Neural cell (in vitro differentiated cells): ENCODE measurements around the gene MBNL3.

Experiments used
- CTCF ChIP-seq: fragments of 450-650 bp; IDR thresholded peaks from 2 replicates; pipeline ENCODE4 v1.5.1; 2014; ENCODE audit warnings: antibody characterized with exemption, mild to moderate bottlenecking, moderate library complexity; ENCODE audit not compliant: poor library complexity, severe bottlenecking
- EZH2 ChIP-seq: fragments of 200-600, 300-800 bp; shearing (Covaris generic), sonication (generic); IDR thresholded peaks from 2 replicates; pipeline ENCODE4 v1.6.1; 2014; ENCODE audit warnings: antibody characterized with exemption, low read length, borderline replicate concordance, mild to moderate bottlenecking; ENCODE audit not compliant: insufficient read depth, poor library complexity, severe bottlenecking
- RAD21 ChIP-seq: fragments of 450-650 bp; conservative IDR thresholded peaks from 2 replicates; pipeline ENCODE4 v1.6.1; 2014; ENCODE audit warnings: antibody characterized with exemption, mild to moderate bottlenecking, moderate library complexity
- SMC3 ChIP-seq: fragments of 450-650 bp; conservative IDR thresholded peaks from 2 replicates; pipeline ENCODE4 v1.6.1; 2014; ENCODE audit warnings: antibody characterized with exemption, mild to moderate bottlenecking, moderate library complexity; ENCODE audit not compliant: poor library complexity

DNA sequence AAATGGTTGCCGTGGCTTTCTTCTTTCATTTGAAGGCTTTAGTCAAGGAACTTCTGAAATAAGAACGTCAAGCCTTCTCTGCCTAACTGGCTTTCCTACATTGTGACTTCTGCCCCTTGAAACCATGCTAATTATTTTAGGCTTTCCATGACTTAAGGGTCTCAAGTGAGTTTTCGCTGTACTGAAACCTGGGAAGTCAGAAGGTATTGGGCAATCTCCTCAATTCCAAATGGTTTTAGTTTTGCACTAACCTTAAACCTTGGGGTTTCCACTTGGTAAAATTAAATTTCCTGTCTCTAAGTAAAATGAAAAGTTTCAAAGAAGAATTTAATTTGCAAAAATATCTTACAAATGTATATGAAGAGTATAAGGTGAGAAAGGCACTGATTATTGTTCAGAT lies 73.8 kb downstream of the MBNL3 start:
- TF ChIP-seq SMC3 (no peak), CTCF (no peak), EZH2 (no peak), RAD21 (no peak)
